ENCODE data around the gene ELP6. TPM values are rescaled to one million over a fixed set of nuclear protein-coding genes. Genes with fewer than 3 reads are reported as not detected.
A peak's percentile ranks its signal among the peaks of the same experiment; 100 is the strongest.

ELP6 gene
- total and polyA plus RNA-seq, 9 of the 15 experiments (the other 6 are each of a cell fraction or from before 2014, with no cell fraction given): 76.9 to 198 (median 83.3) TPM

DNA sequence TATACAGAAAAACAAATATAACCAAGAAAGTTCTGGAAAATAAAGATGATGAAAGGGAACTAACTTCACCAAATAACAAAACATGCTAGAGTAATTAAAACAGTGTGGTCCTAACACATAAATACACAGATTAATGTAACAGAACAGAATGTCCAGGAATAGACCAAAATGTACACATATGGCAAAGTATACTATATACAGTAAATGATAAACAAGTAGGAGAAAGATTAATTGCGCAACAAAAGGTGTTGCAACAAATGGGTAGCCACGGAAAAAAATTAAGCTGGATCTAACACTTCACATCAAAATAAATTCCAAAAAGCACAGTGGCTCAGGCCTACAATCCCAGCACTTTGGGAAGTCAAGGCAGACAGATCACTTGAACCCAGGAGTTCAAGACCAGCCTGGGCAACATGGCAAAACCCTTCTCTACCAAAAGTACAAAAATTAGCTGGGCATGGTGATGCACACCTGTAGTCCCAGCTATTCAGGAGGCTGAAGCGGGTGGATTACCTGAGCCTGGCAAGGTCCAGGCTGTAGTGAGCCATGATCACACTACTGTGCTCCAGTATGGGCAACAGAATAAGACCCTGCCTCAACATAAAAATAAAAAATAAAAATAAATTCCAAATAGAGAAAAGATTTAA, 57.6 kb downstream of the ELP6 start:
- ChIA-PET POLR2A (no interaction called here), CTCF (ENCODE audit: low intra/inter-chr PET ratio) (no interaction called here)
- intact Hi-C loops (cut with micrococcal nuclease): no loop called here
- Histone ChIP-seq H3K36me3 (ENCODE audit: control insufficient read depth, insufficient read depth, low read length) (peaks cover 2% of the 10 kb centered on the region; the same call in 1 of the 3 replicates), H3K27me3 (ENCODE audit: control insufficient read depth in 2 of 2, insufficient read depth in 2 of 2, low read length in 2 of 2) (no peaks in the 10 kb centered on the region), H3K4me1 (replicated peaks in 1 of 2; ENCODE audit: control insufficient read depth in 2 of 2, insufficient read depth in 2 of 2, low read length in 2 of 2) (peaks cover 0 to 4% of the 10 kb centered on the region in 2 experiments; a peak in 1 of 5 replicates), H2AFZ (ENCODE audit: low read depth, low read length) (no peak overlapping the region), H3K9me1 (ENCODE audit: control insufficient read depth, insufficient read depth, low read length) (no peaks in the 10 kb centered on the region), H3K27ac (ENCODE audit: extremely low read depth, low read depth, low read length) (no peak overlapping the region), H3K9me3 (replicated peaks; ENCODE audit: control insufficient read depth, insufficient read depth, low read depth, low read length) (no peaks in the 10 kb centered on the region), H3K79me2 (ENCODE audit: control insufficient read depth, insufficient read depth, low read length) (peaks cover 77% of the 10 kb centered on the region), H3K4me3 (no peak overlapping the region), H3K9ac (ENCODE audit: insufficient read depth in 1 of 2, low read depth in 2 of 2, low read length in 2 of 2) (no peak overlapping the region), H3K4me2 (ENCODE audit: insufficient read depth, low read length) (no peak overlapping the region), H4K20me1 (replicated peaks; ENCODE audit: control insufficient read depth, insufficient read depth, low read length) (no peaks in the 10 kb centered on the region)
- peak; percentile 100 for TF ChIP-seq CEBPB (tag; IDR thresholded peaks at IDR 0.05)
- no peak for TF ChIP-seq MAFF (IDR thresholded peaks at IDR 0.05; ENCODE audit: low read length)
- no peak for TF ChIP-seq ARID3B (CRISPR knock-in tag; IDR thresholded peaks at IDR 0.05; ENCODE audit: borderline replicate concordance)
- no peak for TF ChIP-seq ZNF282 (CRISPR knock-in tag; IDR thresholded peaks at IDR 0.05)
- TF ChIP-seq, protein P1, sequence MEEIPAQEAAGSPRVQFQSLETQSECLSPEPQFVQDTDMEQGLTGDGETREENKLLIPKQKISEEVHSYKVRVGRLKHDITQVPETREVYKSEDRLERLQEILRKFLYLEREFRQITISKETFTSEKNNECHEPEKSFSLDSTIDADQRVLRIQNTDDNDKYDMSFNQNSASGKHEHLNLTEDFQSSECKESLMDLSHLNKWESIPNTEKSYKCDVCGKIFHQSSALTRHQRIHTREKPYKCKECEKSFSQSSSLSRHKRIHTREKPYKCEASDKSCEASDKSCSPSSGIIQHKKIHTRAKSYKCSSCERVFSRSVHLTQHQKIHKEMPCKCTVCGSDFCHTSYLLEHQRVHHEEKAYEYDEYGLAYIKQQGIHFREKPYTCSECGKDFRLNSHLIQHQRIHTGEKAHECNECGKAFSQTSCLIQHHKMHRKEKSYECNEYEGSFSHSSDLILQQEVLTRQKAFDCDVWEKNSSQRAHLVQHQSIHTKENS (CRISPR knock-in tag; IDR thresholded peaks at IDR 0.05): no peak
- TF ChIP-seq TRIM24 (IDR thresholded peaks at IDR 0.05): peak; percentile 40 to 53; a peak in 1 of 4 replicates
- TF ChIP-seq, protein P2, sequence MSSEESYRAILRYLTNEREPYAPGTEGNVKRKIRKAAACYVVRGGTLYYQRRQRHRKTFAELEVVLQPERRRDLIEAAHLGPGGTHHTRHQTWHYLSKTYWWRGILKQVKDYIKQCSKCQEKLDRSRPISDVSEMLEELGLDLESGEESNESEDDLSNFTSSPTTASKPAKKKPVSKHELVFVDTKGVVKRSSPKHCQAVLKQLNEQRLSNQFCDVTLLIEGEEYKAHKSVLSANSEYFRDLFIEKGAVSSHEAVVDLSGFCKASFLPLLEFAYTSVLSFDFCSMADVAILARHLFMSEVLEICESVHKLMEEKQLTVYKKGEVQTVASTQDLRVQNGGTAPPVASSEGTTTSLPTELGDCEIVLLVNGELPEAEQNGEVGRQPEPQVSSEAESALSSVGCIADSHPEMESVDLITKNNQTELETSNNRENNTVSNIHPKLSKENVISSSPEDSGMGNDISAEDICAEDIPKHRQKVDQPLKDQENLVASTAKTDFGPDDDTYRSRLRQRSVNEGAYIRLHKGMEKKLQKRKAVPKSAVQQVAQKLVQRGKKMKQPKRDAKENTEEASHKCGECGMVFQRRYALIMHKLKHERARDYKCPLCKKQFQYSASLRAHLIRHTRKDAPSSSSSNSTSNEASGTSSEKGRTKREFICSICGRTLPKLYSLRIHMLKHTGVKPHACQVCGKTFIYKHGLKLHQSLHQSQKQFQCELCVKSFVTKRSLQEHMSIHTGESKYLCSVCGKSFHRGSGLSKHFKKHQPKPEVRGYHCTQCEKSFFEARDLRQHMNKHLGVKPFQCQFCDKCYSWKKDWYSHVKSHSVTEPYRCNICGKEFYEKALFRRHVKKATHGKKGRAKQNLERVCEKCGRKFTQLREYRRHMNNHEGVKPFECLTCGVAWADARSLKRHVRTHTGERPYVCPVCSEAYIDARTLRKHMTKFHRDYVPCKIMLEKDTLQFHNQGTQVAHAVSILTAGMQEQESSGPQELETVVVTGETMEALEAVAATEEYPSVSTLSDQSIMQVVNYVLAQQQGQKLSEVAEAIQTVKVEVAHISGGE (CRISPR knock-in tag; IDR thresholded peaks at IDR 0.05): no peak
- peak; percentile 76 for TF ChIP-seq CEBPG (CRISPR knock-in tag; IDR thresholded peaks at IDR 0.05)
- peak; percentile 94 to 100 for TF ChIP-seq CEBPG (tag; conservative IDR thresholded peaks at IDR 0.05 in 1 of 2, IDR thresholded peaks at IDR 0.05 in 1 of 2)
- TF ChIP-seq, protein P3, sequence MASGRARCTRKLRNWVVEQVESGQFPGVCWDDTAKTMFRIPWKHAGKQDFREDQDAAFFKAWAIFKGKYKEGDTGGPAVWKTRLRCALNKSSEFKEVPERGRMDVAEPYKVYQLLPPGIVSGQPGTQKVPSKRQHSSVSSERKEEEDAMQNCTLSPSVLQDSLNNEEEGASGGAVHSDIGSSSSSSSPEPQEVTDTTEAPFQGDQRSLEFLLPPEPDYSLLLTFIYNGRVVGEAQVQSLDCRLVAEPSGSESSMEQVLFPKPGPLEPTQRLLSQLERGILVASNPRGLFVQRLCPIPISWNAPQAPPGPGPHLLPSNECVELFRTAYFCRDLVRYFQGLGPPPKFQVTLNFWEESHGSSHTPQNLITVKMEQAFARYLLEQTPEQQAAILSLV (tag; IDR thresholded peaks at IDR 0.05): peak; percentile 92
- FAIRE-seq (peak; percentile 11), DNase-seq (ENCODE audit: extremely low read depth in 1 of 4, low spot score in 3 of 4) (no peak), ATAC-seq (no peak)
- 72% methylated on average over 3 of the region's 3 CpGs for WGBS (ENCODE audit: insufficient coverage, low coverage, missing lambda C conversion rate)
- BruUV-seq (replicated peaks): no TSS peak
- in situ Hi-C loops (cut with MboI): no loop called here
